ENCODE measurements around the gene LIMK2. TPM values are rescaled to one million over a fixed set of nuclear protein-coding genes. Genes with fewer than 3 reads are reported as not detected.

The LIMK2 gene
- total RNA-seq, 1 experiment from 2014 or later = 27.9 TPM

DNA sequence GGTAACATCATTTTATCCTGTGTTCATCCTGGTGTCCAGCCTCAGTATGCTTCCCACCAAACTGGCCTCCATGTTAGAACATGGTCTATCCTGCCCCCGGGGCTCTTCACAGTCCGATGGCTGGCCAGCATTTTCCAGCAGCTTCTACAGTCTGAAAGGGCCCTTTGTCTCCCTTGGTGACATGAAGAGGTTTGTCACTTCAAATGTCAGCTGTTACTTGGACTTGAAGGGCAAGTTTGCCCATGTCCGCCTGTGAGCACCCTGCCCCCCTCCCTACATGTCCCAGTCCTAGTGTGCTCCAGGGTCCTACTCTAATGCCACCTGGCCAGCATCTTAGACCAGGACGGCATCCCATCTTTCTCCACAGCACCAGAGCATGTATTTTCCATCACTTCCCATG is 109.3 kb downstream of the LIMK2 start:
- ChIA-PET POLR2A (ENCODE audit: low non-redundant PET) (no interaction called here), CTCF (no interaction called here)
- Histone ChIP-seq H3K36me3 (ENCODE audit: insufficient read depth, low read length, poor library complexity, severe bottlenecking) (peaks cover 11% of the 10 kb centered on the region), H3K27me3 (replicated peaks; ENCODE audit: insufficient read depth, low read depth, low read length, poor library complexity) (no peaks in the 10 kb centered on the region), H3K4me1 (ENCODE audit: insufficient read depth, low read length, poor library complexity, severe bottlenecking) (no peaks in the 10 kb centered on the region), H3K27ac (ENCODE audit: low read depth, low read length, poor library complexity, severe bottlenecking) (no peak overlapping the region), H3K9me3 (ENCODE audit: low read depth, low read length, poor library complexity, severe bottlenecking) (no peaks in the 10 kb centered on the region), H3K4me3 (ENCODE audit: low read depth, low read length, poor library complexity, severe bottlenecking) (no peak overlapping the region)
- no TSS peak for BruUV-seq (replicated peaks)
- DNase-seq (ENCODE audit: low spot score) = no peak
- intact Hi-C loops (cut with micrococcal nuclease; ENCODE audit: unreplicated experiment) = no loop called here
- TF ChIP-seq, protein P1, sequence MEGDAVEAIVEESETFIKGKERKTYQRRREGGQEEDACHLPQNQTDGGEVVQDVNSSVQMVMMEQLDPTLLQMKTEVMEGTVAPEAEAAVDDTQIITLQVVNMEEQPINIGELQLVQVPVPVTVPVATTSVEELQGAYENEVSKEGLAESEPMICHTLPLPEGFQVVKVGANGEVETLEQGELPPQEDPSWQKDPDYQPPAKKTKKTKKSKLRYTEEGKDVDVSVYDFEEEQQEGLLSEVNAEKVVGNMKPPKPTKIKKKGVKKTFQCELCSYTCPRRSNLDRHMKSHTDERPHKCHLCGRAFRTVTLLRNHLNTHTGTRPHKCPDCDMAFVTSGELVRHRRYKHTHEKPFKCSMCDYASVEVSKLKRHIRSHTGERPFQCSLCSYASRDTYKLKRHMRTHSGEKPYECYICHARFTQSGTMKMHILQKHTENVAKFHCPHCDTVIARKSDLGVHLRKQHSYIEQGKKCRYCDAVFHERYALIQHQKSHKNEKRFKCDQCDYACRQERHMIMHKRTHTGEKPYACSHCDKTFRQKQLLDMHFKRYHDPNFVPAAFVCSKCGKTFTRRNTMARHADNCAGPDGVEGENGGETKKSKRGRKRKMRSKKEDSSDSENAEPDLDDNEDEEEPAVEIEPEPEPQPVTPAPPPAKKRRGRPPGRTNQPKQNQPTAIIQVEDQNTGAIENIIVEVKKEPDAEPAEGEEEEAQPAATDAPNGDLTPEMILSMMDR (conservative IDR thresholded peaks at IDR 0.05; ENCODE audit: low read depth, low read length) = no peak
- no peak for TF ChIP-seq EZH2 (IDR thresholded peaks at IDR 0.05; ENCODE audit: borderline replicate concordance, low read depth, low read length, poor library complexity, severe bottlenecking)

GRCh38 chr22:31323578-31324550 is 111.8 kb downstream of the LIMK2 start:
- Histone ChIP-seq H3K9me3 (ENCODE audit: low read depth, low read length, poor library complexity, severe bottlenecking) (no peaks in the 10 kb centered on the region), H3K4me1 (ENCODE audit: insufficient read depth, low read length, poor library complexity, severe bottlenecking) (no peaks in the 10 kb centered on the region), H3K27me3 (replicated peaks; ENCODE audit: insufficient read depth, low read depth, low read length, poor library complexity) (no peaks in the 10 kb centered on the region), H3K4me3 (ENCODE audit: low read depth, low read length, poor library complexity, severe bottlenecking) (no peak overlapping the region), H3K36me3 (ENCODE audit: insufficient read depth, low read length, poor library complexity, severe bottlenecking) (peaks cover 35% of the 10 kb centered on the region), H3K27ac (ENCODE audit: low read depth, low read length, poor library complexity, severe bottlenecking) (no peak overlapping the region)
- no peak for DNase-seq (ENCODE audit: low spot score)
- intact Hi-C loops (cut with micrococcal nuclease; ENCODE audit: unreplicated experiment) = no loop called here
- ChIA-PET POLR2A (ENCODE audit: low non-redundant PET) (no interaction called here), CTCF (interaction anchor here (0.7 to 0.9 kb wide), 2 partner anchors 10 to 11 kb away, joined by 12 to 17 read pairs; no protein-coding TSS in a partner anchor)
- TF ChIP-seq, protein P1 (conservative IDR thresholded peaks at IDR 0.05; ENCODE audit: low read depth, low read length) = no peak
- TF ChIP-seq EZH2 (IDR thresholded peaks at IDR 0.05; ENCODE audit: borderline replicate concordance, low read depth, low read length, poor library complexity, severe bottlenecking) = no peak
- BruUV-seq (replicated peaks) = no TSS peak

- no TSS peak for BruUV-seq (replicated peaks)
- no peak overlapping the region for H3K4me3 ChIP-seq (ENCODE audit: low read depth, low read length, poor library complexity, severe bottlenecking)
- peaks cover 63% of the 10 kb centered on the region for H3K36me3 ChIP-seq (ENCODE audit: insufficient read depth, low read length, poor library complexity, severe bottlenecking)
- no peak overlapping the region for H3K27ac ChIP-seq (ENCODE audit: low read depth, low read length, poor library complexity, severe bottlenecking)
- no peak for TF ChIP-seq EZH2 (IDR thresholded peaks at IDR 0.05; ENCODE audit: borderline replicate concordance, low read depth, low read length, poor library complexity, severe bottlenecking)
- TF ChIP-seq, protein P1 (conservative IDR thresholded peaks at IDR 0.05; ENCODE audit: low read depth, low read length) = no peak
- H3K27me3 ChIP-seq (replicated peaks; ENCODE audit: insufficient read depth, low read depth, low read length, poor library complexity) = no peaks in the 10 kb centered on the region
- CTCF ChIA-PET = no interaction called here
- H3K9me3 ChIP-seq (ENCODE audit: low read depth, low read length, poor library complexity, severe bottlenecking) = no peaks in the 10 kb centered on the region
- DNase-seq (ENCODE audit: low spot score) = no peak
- H3K4me1 ChIP-seq (ENCODE audit: insufficient read depth, low read length, poor library complexity, severe bottlenecking) = no peaks in the 10 kb centered on the region
- POLR2A ChIA-PET (ENCODE audit: low non-redundant PET) = no interaction called here
- intact Hi-C loops (cut with micrococcal nuclease; ENCODE audit: unreplicated experiment) = no loop called here
Measured at GRCh38 chr22:31326877-31327276, 114.8 kb downstream of the LIMK2 start.
